ENCODE results near the gene RHOF. TPM values are rescaled to one million over a fixed set of nuclear protein-coding genes. Genes with fewer than 3 reads are reported as not detected.
A peak's percentile ranks its signal among the peaks of the same experiment; 100 is the strongest.

Gene RHOF
- total RNA-seq, 4 donors from 2014 or later, result 5.1 to 27.6 (median 13.1) TPM

- DNase-seq, result peak in 1 of 2 donors; percentile 71
- Histone ChIP-seq H3K4me1 (peaks cover 0 to 5% of the 10 kb centered on the region in 2 donors), H3K27me3 (no peaks in the 10 kb centered on the region), H3K36me3 (no peaks in the 10 kb centered on the region), H3K27ac (peak overlapping the region in 1 of 2 donors; percentile 22), H3K9me3 (no peaks in the 10 kb centered on the region), H3K4me3 (no peak overlapping the region)
- intact Hi-C loops (cut with DNase I; ENCODE audit: low total_unique reads), result no loop called here
- no peak for TF ChIP-seq CTCF (IDR thresholded peaks at IDR 0.05)
- no peak for TF ChIP-seq POLR2A (IDR thresholded peaks at IDR 0.05)
Measured at GRCh38 chr12:121786440-121786825, 7.1 kb downstream of the RHOF start.

GRCh38 chr12:121784460-121784859 is 9.0 kb downstream of the RHOF start:
- H3K27me3 ChIP-seq, result no peaks in the 10 kb centered on the region
- H3K4me1 ChIP-seq, result peaks cover 0 to 5% of the 10 kb centered on the region in 2 donors
- peak overlapping the region; percentile 52 to 75 for H3K27ac ChIP-seq
- intact Hi-C loops (cut with DNase I; ENCODE audit: low total_unique reads), result no loop called here
- H3K9me3 ChIP-seq, result no peaks in the 10 kb centered on the region
- H3K4me3 ChIP-seq, result no peak overlapping the region
- TF ChIP-seq CTCF (IDR thresholded peaks at IDR 0.05), result no peak
- TF ChIP-seq POLR2A (IDR thresholded peaks at IDR 0.05), result no peak
- DNase-seq, result peak; percentile 60 to 71
- H3K36me3 ChIP-seq, result no peaks in the 10 kb centered on the region

GRCh38 chr12:121783766-121784165 is 9.7 kb downstream of the RHOF start:
- DNase-seq, result no peak
- TF ChIP-seq CTCF (IDR thresholded peaks at IDR 0.05) (no peak), POLR2A (IDR thresholded peaks at IDR 0.05) (no peak)
- peaks cover 0 to 5% of the 10 kb centered on the region in 2 donors for H3K4me1 ChIP-seq
- H3K36me3 ChIP-seq, result no peaks in the 10 kb centered on the region
- H3K27me3 ChIP-seq, result no peaks in the 10 kb centered on the region
- no peaks in the 10 kb centered on the region for H3K9me3 ChIP-seq
- intact Hi-C loops (cut with DNase I; ENCODE audit: low total_unique reads), result no loop called here
- H3K27ac ChIP-seq, result peak overlapping the region in 1 of 2 donors; percentile 75
- no peak overlapping the region for H3K4me3 ChIP-seq

- Histone ChIP-seq H3K4me1 (peaks cover 0 to 5% of the 10 kb centered on the region in 2 donors), H3K4me3 (no peak overlapping the region), H3K27ac (peak overlapping the region; percentile 68 to 74), H3K27me3 (no peaks in the 10 kb centered on the region), H3K9me3 (no peaks in the 10 kb centered on the region), H3K36me3 (no peaks in the 10 kb centered on the region)
- intact Hi-C loops (cut with DNase I; ENCODE audit: low total_unique reads), result no loop called here
- no peak for DNase-seq
- TF ChIP-seq CTCF (IDR thresholded peaks at IDR 0.05) (no peak), POLR2A (IDR thresholded peaks at IDR 0.05) (no peak)
Measured at GRCh38 chr12:121781998-121782979, 11.2 kb downstream of the RHOF start.

GRCh38 chr12:121781484-121781997 is 11.9 kb downstream of the RHOF start:
- Histone ChIP-seq H3K27ac (peak overlapping the region; percentile 68 to 74), H3K9me3 (no peaks in the 10 kb centered on the region)
- TF ChIP-seq POLR2A (IDR thresholded peaks at IDR 0.05) (no peak), CTCF (IDR thresholded peaks at IDR 0.05) (no peak)

More at GRCh38 chr12:121781484-121781997, 11.9 kb downstream of the RHOF start:
- H3K36me3 ChIP-seq, result no peaks in the 10 kb centered on the region
- DNase-seq, result no peak
- intact Hi-C loops (cut with DNase I; ENCODE audit: low total_unique reads), result no loop called here
- H3K27me3 ChIP-seq, result no peaks in the 10 kb centered on the region
- H3K4me3 ChIP-seq, result no peak overlapping the region
- H3K4me1 ChIP-seq, result peaks cover 0 to 5% of the 10 kb centered on the region in 2 donors
